Brain microvascular endothelial cell (primary cell): Measurements from ENCODE around the gene WDR37.

ENCODE experiments used
- DNase-seq: peaks from one replicate; pipeline ENCODE4 v3.0.0-alpha.2; 2020
- H3K27ac ChIP-seq: fragments of 250-450 bp; sonication (Bioruptor Pico); 2 replicates; pipeline ENCODE4 v1.5.1; 2020; ENCODE audit warnings: mild to moderate bottlenecking, moderate library complexity
- H3K27me3 ChIP-seq: fragments of 250-450 bp; sonication (Bioruptor Pico); replicated peaks from 2 replicates; pipeline ENCODE4 v1.5.1; 2020; ENCODE audit warnings: mild to moderate bottlenecking
- H3K36me3 ChIP-seq: fragments of 250-450 bp; sonication (Bioruptor Pico); replicated peaks from 2 replicates; pipeline ENCODE4 v1.5.1; 2020; ENCODE audit warnings: mild to moderate bottlenecking
- H3K4me3 ChIP-seq: 2 replicates; pipeline ENCODE4 v1.5.1; 2011; ENCODE audit warnings: low read depth, mild to moderate bottlenecking, control low read depth, low read length, moderate library complexity
- CTCF ChIP-seq: IDR thresholded peaks from 2 replicates; pipeline ENCODE4 v1.5.1; 2011; ENCODE audit warnings: low read depth, mild to moderate bottlenecking, moderate library complexity, low read length, control low read depth, inconsistent platforms; ENCODE audit errors: missing control alignments
- in situ Hi-C: cut with HindIII; loops from 2 replicates; pipeline ENCODE4 v1.10.0; 2017; ENCODE audit warnings: low sequenced_read_pairs, low pct_ligation_motif_present

Gene WDR37

DNA sequence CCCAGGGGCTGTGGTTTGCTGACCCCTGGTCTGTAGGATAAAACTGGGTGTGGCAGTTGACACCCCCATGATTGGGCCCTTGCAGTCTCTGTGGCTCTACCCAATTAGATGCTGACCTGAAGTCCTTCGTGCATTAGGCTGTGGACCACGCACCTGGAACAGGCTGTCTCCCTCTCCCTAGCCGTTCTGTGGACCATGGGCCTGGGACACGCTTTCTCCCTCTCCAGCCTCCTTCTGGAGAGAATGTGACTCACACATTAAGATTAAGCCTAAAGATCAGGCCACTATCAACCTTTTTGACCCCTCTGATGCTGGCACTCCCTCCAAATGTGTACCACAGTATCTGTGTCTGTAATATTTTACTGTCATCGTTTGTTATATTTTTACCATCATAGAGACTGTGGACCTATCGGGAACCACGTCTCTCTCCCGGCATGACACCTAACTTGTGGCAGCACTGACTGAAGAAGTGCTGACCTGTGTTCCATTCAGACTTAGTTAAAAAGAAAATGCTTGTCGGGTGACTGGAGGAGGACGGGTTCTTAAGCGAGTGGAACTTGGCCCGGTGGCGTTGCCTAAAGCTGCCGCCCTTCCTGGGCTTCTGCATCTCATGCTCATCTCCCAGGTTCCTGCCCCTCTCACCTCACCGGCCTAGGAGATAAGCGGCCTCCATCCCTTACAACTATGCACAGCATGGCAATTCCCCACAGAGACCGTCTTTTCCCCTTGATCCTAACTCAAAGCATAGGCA is 92.8 kb downstream of the WDR37 start:
- TF ChIP-seq CTCF = no peak
- H3K4me3 ChIP-seq = no peak overlapping the region
- no peaks in the 10 kb centered on the region for H3K36me3 ChIP-seq
- in situ Hi-C loops = no loop called here
- DNase-seq = no peak
- H3K27me3 ChIP-seq = no peaks in the 10 kb centered on the region
- H3K27ac ChIP-seq = no peak overlapping the region

DNA sequence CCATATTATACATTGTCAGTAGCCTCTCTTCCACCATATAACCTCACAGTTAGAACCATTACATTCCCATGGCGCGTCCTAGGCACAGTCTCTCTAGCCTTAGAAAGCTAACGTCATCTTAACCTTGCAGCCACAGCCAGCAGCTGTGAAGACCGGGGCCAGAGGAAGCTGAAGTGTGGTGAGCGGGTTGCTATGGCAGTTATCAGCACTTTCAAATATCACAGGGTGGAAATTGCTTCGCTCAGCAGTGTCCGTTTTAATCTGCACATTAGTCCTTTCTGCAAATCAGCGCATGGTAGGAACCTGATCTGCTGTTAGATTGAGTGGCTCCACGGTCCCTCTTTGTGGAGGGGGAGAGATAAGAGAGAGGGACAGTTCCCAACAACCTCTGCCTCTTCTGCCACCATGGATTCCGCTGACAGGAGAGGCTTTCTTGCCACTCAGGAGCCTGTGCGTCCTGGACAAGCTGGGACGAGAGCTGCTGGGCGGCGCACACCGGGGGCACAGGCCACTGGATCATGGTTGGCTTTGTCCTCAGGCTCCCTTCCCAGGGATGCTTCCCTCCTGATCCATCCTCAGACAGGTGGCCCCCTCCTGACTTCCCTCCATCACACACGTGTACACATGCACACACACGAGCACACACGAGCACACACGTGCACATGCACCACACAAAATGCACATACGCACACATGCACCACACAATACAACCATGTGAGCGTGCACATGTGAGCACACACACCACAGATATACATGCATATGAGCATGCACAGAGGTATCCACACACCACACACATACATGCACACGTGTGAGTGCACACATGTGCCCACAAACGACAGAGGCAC is 93.8 kb downstream of the WDR37 start:
- TF ChIP-seq CTCF = no peak
- H3K4me3 ChIP-seq = no peak overlapping the region
- no peak for DNase-seq
- in situ Hi-C loops = no loop called here
- H3K27me3 ChIP-seq = no peaks in the 10 kb centered on the region
- no peaks in the 10 kb centered on the region for H3K36me3 ChIP-seq
- H3K27ac ChIP-seq = no peak overlapping the region

DNA sequence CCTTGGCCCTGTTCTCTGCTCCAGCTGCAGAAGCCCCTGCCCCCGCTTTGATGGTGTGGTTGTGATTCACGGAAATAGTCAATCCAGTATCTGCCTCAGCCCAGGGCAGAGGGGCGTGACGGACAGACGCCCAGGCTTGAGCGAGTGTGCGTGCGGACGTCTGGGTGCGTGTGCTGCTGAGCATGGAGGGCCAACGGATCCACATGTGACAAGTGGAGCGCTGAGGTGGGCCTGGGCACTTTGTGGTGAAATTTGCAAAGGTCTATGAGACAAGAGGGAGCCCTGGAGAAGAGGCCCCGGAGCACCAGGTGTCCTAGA is 94.4 kb downstream of the WDR37 start:
- no peak overlapping the region for H3K27ac ChIP-seq
- no peak overlapping the region for H3K4me3 ChIP-seq
- TF ChIP-seq CTCF = no peak
- DNase-seq = no peak
- no peaks in the 10 kb centered on the region for H3K27me3 ChIP-seq
- in situ Hi-C loops = no loop called here
- no peaks in the 10 kb centered on the region for H3K36me3 ChIP-seq

DNA sequence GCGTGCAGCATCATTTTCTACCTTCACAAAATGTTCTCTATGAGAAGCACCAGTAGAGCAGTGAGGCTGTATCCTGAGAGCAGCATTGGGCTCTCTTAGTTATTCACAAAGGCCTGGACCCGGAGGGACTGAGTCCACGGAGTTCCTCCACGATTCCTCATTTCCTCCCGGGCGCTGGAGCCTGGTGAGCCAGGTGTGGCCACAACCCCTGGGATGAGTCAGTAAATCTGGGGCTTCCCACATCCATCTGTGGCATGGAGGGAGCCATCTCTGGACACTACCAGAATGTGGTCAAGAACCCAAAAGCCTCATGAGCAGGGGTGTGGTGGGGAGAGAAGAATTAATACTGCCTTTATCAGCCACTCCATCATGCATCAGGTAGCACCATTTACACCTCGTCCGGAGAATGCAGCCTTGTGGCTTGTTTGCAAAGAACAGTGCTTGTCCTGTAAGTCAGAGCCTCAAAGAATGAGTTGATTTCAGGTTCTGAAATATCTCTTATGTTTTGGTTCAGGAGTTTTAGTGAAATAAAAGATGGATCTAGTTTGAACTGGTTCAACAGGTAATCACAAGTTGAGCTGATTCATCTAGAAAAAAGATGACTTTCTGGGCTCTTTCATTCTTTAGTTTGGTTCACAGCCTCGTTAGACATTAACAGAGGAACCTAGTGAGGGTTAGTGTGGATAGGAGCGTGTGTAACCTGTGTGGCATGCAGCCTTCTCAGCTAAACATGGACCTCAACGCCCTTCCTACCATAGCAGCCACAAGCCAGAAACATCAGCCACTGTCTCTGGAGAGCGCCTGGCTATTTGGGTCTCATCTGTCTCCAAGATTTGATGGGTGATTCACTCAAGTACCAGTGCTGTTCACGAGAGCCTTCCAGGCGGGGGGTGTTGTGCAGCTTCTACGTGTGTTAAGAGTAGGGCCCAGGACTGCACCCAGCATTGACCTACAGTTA is 95.2 kb downstream of the WDR37 start:
- Histone ChIP-seq H3K36me3 (no peaks in the 10 kb centered on the region), H3K27me3 (no peaks in the 10 kb centered on the region), H3K27ac (no peak overlapping the region), H3K4me3 (no peak overlapping the region)
- no peak for TF ChIP-seq CTCF
- DNase-seq = no peak
- in situ Hi-C loops = no loop called here

GRCh38 chr10:1152386-1153250 is 96.4 kb downstream of the WDR37 start:
- Histone ChIP-seq H3K27ac (no peak overlapping the region), H3K4me3 (no peak overlapping the region), H3K36me3 (no peaks in the 10 kb centered on the region), H3K27me3 (no peaks in the 10 kb centered on the region)
- no peak for TF ChIP-seq CTCF
- no peak for DNase-seq
- in situ Hi-C loops = no loop called here
